Right renal pelvis (tissue), 4 donors: ENCODE measurements around the gene PPFIA2. TPM values are rescaled to one million over a fixed set of nuclear protein-coding genes. Genes with fewer than 3 reads are reported as not detected.
"Not testable (repeated sequence)": the region's sequence is repeated elsewhere in the genome, so short reads cannot be mapped to it uniquely, and the experiment has no call there.

Source experiments
- DNase-seq, 4 donors: peaks; one replicate each; pipeline ENCODE4 v3.0.0-alpha.2; 2013; ENCODE audit warnings: low read depth in 4 of 4, low spot score in 3 of 4, missing footprints in 1 of 4
- polyA plus RNA-seq, 4 donors: library from polyadenylated mRNA; unstranded; fragments of 120-200 nt; gene quantifications; one replicate each; pipeline ENCODE4 v1.2.1, GENCODE V29; 2013; ENCODE audit not compliant: insufficient read length in 4 of 4

The PPFIA2 gene
- polyA plus RNA-seq, 4 donors, result 3.5 to 5.9 (median 4.6) TPM

GRCh38 chr12:81670759-81671158, 88.4 kb downstream of the PPFIA2 start:
- no peak for DNase-seq

GRCh38 chr12:81668475-81668874, 90.7 kb downstream of the PPFIA2 start:
- no peak for DNase-seq

DNA sequence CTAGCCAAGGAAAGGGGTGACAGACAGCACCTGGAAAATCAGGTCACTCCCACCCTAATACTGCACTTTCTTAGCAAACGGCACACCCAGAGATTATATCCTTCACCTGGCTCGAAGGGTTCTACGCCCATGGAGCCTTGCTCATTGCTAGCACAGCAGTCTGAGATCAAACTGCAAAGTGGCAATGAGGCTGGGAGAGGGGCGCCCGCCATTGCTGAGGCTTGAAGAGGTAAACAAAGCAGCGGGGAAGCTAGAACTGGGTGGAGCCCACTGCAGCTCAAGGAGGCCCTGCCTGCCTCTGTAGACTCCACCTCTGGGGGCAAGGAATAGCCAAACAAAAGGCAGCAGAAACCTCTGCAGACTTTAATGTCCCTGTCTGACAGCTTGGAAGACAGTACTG, 99.8 kb downstream of the PPFIA2 start:
- not testable (repeated sequence) for DNase-seq

DNA sequence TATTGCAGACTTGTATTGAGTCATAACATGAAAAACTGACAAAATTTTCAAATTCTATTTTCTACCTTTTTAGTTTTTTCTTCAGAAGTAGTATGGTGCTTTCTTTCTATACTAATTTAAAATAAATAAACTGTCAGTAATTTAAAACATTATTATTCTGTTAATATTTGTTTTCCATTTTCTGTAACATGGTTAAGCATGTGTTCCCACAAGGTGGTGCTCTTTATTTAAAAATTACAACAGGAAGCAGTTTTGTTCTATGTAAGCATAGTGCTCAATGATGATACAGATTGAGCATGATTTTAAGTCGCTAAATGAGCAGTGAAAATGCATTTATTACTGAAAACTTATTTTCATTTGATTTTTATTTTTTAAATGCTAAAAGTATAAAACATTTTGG, 114.6 kb downstream of the PPFIA2 start:
- peak; percentile 11 to 18 (median 16) for DNase-seq

GRCh38 chr12:81639196-81639595, 120.0 kb downstream of the PPFIA2 start:
- DNase-seq, result no peak

GRCh38 chr12:81633127-81633526, 126.0 kb downstream of the PPFIA2 start:
- no peak for DNase-seq

DNA sequence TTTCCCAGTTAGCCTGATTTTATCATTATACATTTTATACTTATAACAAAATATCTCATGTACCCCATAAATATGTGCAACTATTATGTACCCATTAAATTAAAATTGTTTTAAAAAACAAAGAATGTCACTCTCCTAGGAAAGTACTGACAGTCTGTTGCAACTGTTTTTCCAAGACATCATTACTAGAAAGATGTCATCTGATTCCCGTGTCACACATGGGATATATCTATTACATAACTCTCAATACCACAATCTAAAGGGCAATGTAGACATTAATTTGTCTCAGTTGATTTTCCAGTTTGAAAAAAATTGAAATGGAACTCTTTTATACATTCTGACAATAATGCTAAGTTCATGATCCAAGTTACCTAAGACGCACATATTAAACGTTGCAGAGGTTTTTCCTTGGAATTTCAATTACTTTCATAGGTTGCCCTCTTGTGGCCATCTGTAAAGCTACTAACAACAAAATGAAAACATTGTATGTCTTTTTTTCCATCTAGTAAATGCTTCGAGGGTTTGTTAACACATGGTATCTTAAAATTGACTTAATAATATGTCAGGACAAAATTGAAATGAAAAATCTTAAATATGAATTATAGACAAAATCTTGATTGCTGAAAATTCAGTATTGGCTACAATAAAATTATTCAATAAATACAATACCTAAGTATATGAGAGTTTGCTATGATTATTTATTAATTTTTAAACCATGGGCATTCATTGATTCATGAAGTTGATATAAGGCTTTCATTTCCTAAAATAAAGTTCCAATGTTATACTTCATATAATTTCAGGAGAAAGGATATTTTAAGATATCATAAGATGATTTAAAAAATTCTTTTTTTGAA, 131.6 kb downstream of the PPFIA2 start:
- DNase-seq, result peak; percentile 10 to 35 (median 22)

DNA sequence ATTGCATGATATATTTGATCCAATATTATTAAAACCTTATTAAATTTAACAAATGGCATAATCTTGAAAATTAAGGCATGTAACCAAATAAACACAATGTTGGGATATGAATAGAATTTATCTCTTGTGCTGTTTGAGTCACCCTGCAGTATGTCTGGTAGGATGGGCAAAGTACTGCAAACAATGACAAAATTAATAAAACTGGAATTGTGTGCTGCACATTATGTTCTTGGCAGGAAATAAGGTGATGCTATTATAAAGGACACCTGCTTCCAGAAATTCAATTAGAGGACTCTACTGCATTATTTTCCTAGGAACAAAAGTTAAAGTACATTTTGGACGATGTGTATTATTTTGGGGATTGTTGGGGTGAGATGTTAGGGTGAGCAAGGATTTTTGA, 132.7 kb downstream of the PPFIA2 start:
- DNase-seq, result no peak

- DNase-seq, result no peak
Measured at GRCh38 chr12:81617915-81618314, 141.2 kb downstream of the PPFIA2 start.

- no peak for DNase-seq
Measured at GRCh38 chr12:81615026-81615588, 144.0 kb downstream of the PPFIA2 start.

DNA sequence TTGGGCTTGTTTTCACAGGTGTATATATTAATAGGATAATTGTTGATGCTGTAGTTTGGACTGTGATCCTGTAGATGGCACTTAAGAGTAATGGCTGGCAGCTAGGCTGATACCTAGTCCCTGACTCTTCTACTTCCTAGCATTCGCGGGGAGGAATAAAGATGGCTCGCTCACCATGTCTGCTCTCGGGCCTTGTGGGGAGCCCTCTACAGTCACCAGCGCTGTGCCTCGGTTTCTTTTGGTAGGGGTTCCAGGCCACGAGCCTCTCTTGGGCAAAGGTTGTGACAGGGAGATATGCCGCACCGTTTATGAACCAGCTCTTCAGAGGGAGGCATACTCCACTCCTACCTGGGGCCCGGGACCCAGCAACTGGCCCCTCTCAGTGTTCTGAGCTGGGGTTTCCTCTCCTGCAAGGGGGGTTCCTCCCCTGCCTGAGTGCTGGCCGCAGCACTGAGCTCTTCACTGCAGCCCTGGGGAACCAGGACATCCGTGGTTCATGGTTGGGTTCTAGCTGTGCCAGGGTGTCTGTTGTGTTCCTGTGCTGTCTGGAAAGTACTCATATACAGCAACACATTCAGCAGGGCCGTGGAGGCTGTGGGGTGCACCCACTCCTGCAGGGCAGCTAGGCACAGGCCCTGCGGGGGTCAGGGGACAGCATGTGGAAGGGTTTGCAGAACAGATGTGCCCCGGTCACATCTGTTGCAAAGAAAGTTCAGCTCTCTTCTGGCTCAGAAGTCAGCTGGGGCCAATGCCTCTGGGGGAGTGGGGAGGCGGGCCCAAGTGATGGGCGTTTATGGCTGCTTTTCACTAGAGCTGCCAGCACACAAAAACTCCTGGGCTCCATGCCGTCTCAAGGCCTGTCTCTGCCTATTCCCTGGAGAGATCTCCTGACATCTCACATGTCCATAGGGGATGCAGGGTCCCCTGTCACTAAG, 147.9 kb downstream of the PPFIA2 start:
- no peak for DNase-seq

GRCh38 chr12:81597928-81598604, 161.1 kb downstream of the PPFIA2 start:
- DNase-seq, result no peak

DNA sequence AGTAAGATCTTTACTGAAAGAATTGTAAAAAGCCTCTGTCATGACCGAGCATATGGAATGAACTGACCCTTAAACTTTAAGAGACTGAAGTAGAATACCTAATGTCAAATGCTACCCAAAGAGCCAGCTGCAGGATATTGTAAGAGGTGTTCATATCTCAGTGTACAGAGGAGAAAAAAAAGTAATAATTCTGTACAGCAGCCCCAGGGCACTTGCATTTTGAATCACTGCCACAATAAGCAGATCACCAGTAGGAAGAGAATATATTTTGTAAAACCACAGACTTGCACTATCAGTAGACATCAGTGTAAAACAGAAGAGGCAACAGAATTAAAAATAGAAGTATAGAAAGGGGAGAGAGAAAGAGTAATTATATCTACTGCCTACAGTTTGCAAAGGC, 162.6 kb downstream of the PPFIA2 start:
- no peak for DNase-seq

GRCh38 chr12:81591256-81591655, 167.9 kb downstream of the PPFIA2 start:
- no peak for DNase-seq

DNA sequence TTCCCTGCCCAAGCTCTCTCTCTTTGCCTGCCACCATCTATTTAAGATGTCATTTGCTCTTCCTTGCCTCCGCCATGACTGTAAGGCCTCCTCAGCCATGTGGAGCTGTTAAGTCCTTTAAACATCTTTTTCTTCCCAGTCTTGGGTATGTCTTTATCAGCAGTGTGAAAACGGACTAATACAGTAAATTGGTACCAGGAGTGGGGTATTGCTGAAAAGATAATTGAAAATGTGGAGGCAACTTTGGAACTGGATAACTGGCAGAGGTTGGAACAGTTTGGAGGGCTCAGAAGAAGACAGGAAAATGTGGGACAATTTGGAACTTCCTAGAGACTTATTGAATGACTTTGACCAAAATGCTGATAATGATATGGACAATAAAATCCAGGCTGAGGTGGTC, 168.4 kb downstream of the PPFIA2 start:
- DNase-seq, result not testable (repeated sequence)

- no peak for DNase-seq
Measured at GRCh38 chr12:81588235-81589008, 170.7 kb downstream of the PPFIA2 start.

GRCh38 chr12:81585787-81586186, 173.4 kb downstream of the PPFIA2 start:
- DNase-seq, result no peak

- DNase-seq, result no peak
Measured at GRCh38 chr12:81573228-81573627, 185.9 kb downstream of the PPFIA2 start.

- DNase-seq, result no peak
Measured at GRCh38 chr12:81572411-81572810, 186.7 kb downstream of the PPFIA2 start.

DNA sequence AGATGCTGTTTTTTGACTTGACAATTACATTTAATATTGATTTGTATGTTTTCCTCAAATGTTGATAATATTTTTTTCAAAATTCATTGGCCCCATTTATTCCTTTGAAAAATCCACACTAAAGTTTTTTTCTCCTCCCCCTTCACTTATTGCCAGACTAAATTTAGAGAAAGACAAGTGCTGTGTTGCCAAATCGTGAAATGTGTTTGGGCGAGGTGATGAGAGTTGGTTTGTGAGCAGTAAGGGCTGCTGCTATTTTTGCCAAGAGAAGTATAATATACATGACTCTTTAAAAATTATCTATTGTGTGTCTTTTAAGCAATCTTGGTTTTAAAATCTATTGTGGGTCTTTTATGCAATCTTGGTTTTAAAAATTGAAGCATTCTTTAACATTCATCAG, 188.9 kb downstream of the PPFIA2 start:
- no peak for DNase-seq
